CD4-positive, alpha-beta T cell treated with Interleukin-6 at 100 ng/mL for 8 hours (primary cell): ENCODE data around the gene KBTBD12.
"Not testable (repeated sequence)": the region's sequence is repeated elsewhere in the genome, so short reads cannot be mapped to it uniquely, and the experiment has no call there.

Experiments
- DNase-seq: peaks from one replicate; pipeline ENCODE4 v3.0.0-alpha.2; 2020; ENCODE audit warnings: mixed read lengths, low spot score

The KBTBD12 gene, protein sequence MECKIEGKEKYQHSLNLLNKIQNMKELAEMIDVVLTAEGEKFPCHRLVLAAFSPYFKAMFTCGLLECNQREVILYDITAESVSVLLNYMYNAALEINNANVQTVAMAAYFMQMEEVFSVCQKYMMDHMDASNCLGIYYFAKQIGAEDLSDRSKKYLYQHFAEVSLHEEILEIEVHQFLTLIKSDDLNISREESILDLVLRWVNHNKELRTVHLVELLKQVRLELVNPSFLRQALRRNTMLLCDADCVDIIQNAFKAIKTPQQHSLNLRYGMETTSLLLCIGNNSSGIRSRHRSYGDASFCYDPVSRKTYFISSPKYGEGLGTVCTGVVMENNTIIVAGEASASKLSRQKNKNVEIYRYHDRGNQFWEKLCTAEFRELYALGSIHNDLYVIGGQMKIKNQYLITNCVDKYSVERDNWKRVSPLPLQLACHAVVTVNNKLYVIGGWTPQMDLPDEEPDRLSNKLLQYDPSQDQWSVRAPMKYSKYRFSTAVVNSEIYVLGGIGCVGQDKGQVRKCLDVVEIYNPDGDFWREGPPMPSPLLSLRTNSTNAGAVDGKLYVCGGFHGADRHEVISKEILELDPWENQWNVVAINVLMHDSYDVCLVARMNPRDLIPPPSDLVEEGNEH

GRCh38 chr3:127915115-127915936 is at the start of gene KBTBD12:
TSS of gene KBTBD12 (plus strand) at chr3:127915232. CDS start at chr3:127923062, 7,830 bp downstream.
- no peak for DNase-seq

DNA sequence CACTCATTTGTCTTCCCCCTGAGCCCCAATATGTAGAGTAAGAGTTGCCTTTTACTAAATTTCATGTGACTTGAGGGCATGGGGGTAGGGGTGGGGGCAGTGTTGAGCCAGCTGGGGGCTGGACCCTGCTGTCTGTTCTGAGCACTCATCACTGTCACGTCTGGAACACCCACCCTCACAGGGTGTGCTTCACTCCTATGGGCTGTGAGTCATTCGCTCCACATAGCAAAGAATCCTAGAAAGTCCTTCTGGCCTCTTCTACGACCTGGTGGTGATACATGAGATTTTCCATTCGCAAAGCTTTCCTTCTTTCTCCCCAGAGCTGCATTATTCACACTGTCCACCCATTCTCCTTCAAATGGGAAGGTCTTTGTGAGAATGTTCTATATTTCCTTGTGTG is 49.1 kb upstream of the KBTBD12 start:
- no peak for DNase-seq

DNA sequence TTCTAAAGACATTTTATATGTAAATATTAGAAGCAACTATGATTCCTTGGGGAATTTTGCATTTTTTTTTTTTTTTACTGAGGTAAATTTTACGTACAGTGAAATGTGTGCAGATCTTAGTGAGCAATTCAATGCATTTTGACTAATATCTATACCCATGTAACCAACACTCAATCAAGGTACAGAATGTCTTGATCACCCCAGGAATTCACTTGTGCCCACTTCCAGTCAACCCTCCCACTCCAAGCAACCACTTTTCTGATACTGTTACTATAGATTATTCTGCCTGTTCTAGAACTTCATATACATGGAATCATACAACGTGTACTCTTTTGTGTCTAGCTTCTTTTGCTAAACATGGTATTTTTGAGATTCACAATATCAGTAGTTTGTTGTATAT is 47.6 kb upstream of the KBTBD12 start:
- DNase-seq, result no peak

GRCh38 chr3:127867986-127868385 is 47.0 kb upstream of the KBTBD12 start:
- no peak for DNase-seq

GRCh38 chr3:127870156-127870555 is 44.9 kb upstream of the KBTBD12 start:
- no peak for DNase-seq

DNA sequence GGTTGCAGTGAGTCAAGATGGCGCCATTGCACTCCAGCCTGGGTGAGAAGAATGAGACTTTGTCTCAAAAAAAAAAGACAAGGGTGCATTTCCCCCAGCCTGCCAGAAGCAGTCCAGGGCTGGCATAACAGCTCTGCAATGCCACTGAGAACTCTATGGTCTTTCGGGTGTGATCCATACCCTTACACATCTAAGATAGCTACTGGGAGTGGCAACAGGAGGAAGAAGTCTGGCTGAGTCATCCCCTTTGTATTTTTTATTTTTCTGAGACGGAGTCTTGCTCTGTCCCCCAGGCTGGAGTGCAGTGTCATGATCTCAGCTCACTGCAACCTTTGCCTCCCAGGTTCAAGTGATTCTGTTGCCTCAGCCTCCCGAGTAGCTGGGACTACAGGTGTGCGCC is 40.9 kb upstream of the KBTBD12 start:
- not testable (repeated sequence) for DNase-seq

GRCh38 chr3:127881586-127881985 is 33.4 kb upstream of the KBTBD12 start:
- DNase-seq, result no peak

DNA sequence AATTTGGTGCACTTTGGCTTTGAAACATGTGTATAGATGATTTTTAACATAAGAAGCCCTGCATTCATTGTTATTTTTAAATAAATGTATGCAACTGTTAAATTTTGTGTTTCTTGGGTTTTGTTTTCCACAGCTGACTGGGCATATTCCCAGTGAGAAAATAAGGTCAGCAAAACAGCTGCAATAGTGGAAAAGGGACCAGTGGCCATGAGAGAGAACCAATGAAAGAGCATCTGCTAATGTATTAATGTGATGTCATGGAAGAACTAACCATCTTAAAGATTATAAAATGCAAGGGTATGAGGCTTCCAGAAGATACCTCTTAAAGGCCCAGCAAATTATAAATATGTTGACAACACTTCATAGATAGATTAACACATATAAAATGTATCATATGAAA is 31.0 kb upstream of the KBTBD12 start:
- DNase-seq, result no peak

- no peak for DNase-seq
Observed at GRCh38 chr3:127886231-127886955, 28.6 kb upstream of the KBTBD12 start.

GRCh38 chr3:127886956-127887231 is 28.1 kb upstream of the KBTBD12 start:
- DNase-seq, result no peak

DNA sequence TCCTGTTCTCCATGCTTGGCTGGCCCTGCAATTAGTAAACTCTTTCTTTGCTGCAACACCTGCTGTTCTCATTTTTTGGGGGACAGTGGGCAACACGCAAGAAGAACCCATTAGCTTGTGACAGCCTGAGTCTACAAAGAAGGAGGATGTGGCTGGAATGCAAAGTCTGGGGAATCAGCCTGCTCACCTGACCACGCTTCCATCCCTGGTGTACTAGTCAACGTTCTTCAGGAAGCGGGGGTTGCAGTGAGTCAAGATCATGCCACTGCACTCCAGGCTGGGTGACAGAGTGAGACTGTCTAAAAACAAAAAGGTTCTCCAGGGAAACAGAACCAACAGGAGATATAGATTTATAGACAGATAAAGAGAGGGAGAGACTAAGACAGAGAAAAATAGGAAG is 27.7 kb upstream of the KBTBD12 start:
- DNase-seq, result no peak

- no peak for DNase-seq
Observed at GRCh38 chr3:127888156-127888555, 26.9 kb upstream of the KBTBD12 start.

DNA sequence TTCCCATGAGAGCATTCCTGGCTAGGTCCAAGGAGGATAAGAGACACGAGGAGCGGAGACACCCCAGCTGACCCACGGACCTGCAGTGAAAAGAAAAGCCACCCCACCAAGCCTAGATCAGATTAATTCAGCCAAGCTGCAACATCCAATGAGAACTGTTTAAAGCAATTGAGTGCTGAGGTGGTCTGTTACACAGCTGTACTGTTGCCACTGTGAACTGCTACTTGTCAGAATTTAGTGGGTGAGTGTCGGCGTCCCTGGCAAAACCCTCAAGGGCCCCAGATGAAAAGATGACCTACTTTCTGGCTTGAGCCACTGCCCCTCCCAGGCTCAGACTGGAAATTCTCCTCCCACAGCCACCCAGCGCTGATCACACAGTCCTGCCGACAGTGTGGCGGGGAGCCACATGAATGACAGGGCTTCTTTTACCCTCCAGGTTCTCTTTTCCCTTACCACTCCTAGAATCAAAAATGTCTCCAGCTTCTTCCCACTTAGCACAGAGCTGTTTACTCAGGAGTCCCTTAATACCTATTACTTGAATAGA is 26.4 kb upstream of the KBTBD12 start:
- DNase-seq, result no peak

DNA sequence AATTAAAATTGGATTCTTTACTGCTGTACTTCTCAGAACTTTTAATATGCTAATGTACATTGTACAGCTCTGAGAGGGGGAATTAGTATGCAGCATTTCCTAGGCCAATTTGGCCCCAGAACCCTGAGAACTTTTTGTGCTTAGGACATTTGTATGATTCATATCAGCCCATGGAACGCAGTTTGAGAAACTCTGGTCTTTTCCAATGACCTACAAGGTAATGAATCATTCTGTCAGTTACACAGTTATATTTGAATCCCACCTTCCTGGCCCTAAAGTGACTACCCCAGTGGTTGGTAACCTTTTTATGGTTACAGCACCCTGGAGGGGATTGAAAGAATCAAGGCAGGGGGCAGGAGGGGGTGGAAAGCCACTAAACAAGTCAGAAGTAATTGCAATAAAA is 25.6 kb upstream of the KBTBD12 start:
- no peak for DNase-seq

DNA sequence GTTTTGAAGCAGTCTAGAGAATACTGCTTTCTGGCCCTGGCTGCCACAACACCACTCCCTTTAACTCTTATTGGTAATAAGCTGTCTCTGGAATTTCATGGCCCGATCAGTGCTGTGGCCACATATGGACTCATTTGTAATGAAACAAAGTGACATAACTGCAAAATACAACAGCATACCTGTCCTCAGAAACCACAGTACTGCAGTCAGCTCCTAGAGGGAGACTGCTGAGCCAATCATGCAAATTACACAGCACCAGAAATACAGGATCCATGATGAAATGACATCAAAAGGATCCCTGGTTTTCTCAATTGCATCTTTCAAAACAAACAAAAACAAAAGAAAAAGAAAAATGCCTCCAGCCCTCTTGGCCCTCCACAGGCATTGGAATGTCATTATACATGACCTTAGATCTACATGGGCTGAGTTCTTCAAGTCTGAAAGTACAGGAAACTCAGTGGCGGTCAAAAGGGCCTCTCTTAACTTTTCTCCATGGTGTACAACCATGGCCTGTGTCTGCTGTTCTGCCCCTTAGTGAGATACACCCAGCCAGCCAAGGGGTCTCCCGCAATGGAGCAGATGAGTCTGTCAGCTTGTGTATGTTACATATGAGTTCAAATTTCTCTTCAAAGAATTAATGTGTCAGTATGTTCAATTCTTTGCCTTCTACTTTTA is 24.9 kb upstream of the KBTBD12 start:
- DNase-seq, result no peak

DNA sequence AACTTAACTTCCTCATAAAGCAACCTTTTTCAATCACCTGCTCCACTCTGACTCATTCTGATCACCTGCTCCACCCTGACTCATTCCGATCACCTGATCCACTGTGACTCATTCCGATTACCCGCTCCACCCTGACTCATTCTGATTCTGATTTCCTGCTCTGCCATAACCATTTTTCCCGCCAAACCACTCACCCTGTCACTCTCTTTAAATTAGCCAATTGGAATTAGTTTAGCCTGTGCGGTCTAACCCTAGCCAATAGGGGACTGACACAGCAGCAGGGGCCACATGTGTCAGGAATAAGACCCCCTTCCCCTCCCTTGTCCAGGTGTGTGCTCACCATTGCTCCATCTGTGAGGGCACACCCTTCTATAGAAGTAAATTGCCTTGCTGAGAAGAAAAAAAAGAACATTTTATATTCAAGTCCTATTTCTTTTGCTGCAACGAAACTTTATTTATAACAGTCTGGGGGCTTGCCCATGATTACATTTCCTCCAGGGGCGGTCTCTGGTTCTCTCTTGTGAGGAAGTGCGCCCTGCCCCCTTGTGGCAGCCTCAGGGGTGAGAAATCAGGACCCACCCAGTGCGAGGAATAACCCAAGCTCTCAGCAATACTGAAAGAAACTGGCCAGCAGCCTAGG is 24.3 kb upstream of the KBTBD12 start:
- not testable (repeated sequence) for DNase-seq

GRCh38 chr3:127894481-127894880 is 20.6 kb upstream of the KBTBD12 start:
- no peak for DNase-seq

DNA sequence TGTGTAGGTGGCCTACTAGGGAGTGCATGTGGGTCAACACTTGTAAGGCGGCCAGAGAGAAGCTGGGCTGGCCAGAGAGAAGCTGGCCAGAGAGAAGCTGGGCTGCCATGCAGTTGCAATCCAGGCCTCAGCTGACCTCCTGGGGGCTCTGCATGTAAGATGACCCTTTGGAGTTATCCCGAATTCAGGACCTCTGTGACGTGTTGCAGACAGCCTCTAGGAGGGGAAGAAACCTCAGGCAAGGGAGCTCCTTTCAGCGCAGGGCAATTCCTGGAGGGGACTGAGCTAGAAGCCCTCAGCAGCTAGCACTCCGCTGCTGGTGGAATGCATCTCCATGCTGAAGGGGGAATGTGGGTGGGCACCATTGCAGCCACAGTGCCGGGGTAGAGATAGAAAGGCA is 15.8 kb upstream of the KBTBD12 start:
- DNase-seq, result no peak

DNA sequence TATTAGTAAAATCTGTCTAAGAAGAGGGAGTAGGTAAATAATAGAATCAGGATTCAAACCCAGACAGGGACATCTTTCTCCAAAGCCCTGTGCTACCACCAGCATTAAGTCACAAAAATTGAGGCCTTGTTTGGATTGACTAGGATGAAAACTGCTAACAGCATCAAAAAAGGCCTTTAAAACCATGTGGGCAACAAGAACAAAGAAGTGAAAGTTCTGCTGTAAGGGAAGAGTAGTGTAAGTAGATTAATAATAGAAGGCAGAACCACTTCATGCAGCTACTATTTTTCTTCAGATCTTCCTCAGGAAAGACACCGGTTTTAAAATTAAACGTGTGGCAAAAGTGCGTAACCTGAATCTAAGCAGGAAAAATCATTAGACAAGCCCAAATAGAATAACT is 15.3 kb upstream of the KBTBD12 start:
- DNase-seq, result no peak

GRCh38 chr3:127900536-127900935 is 14.5 kb upstream of the KBTBD12 start:
- DNase-seq, result no peak

DNA sequence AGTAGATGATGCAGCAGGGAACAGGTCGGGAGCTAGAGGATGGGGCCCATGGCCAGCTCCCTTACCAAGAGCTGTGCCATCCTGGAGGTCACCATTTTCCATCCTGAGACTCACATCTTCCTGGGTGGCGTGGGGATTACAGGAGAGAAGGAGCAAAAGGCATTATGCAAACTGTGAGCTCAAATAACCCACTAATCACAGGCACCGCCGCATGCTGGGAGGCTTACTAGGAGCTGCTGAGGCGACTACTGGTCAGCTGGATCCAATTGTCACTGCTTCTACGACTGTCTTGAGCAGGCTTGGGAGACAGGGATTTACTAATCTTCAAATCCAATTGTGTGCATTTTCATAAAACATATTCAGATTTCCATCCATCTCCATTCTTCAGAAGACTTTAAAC is 12.5 kb upstream of the KBTBD12 start:
- DNase-seq, result no peak
